Gastrocnemius medialis (tissue), 4 donors: ENCODE results near the gene KHSRP. TPM values are rescaled to one million over a fixed set of nuclear protein-coding genes. Genes with fewer than 3 reads are reported as not detected.

Experiments
- ATAC-seq, 2 donors: fragments of 150-250 bp; one replicate each; pipeline ENCODE4 v1.9.1; 2016
- DNase-seq, 2 donors: peaks; one replicate each; pipeline ENCODE4 v3.0.0-alpha.2; 2019
- H3K27ac ChIP-seq, 4 donors: fragments of 200-600 bp; sonication (generic); 1 replicate in 1 of 4; 2 replicates in 3 of 4; pipeline ENCODE4 v1.5.1; 2016 to 2018; ENCODE audit warnings: mild to moderate bottlenecking in 2 of 4, moderate library complexity in 1 of 4
- H3K27me3 ChIP-seq, 3 donors: fragments of 200-600 bp; sonication (generic) in 2 of 3; 1 replicate in 1 of 3; 2 replicates in 2 of 3; pipeline versions ENCODE4 v1.5.1 to v1.6.0; 2016 to 2019; ENCODE audit warnings: mild to moderate bottlenecking in 1 of 3, moderate library complexity in 1 of 3
- H3K36me3 ChIP-seq, 2 donors: fragments of 200-600 bp; sonication (generic) in 1 of 2; one replicate each; pipeline ENCODE4 v1.5.1; 2017 to 2018
- H3K4me1 ChIP-seq, 2 donors: fragments of 200-600 bp; sonication (generic) in 1 of 2; one replicate each; pipeline ENCODE4 v1.5.1; 2016 to 2017; ENCODE audit warnings: mild to moderate bottlenecking in 2 of 2
- H3K4me3 ChIP-seq, 4 donors: fragments of 200-600 bp; sonication (generic) in 3 of 4; 1 replicate in 1 of 4; 2 replicates in 3 of 4; pipeline ENCODE4 v1.5.1; 2016 to 2019; ENCODE audit warnings: mild to moderate bottlenecking in 2 of 4
- H3K9me3 ChIP-seq, 3 donors: fragments of 200-600 bp; sonication (generic) in 2 of 3; 1 replicate in 1 of 3; 2 replicates in 2 of 3; pipeline ENCODE4 v1.5.1; 2016 to 2019
- CTCF ChIP-seq, 5 experiments: fragments of 450-650 bp in 3 of 5; fragments of 200-600 bp in 2 of 5; sonication (generic) in 2 of 5; IDR thresholded peaks in 4 of 5; conservative IDR thresholded peaks in 1 of 5; 1 replicate in 4 of 5; 2 replicates in 1 of 5; pipeline ENCODE4 v1.5.1; 2016 to 2019; ENCODE audit warnings: antibody characterized with exemption in 5 of 5, mild to moderate bottlenecking in 3 of 5, moderate library complexity in 3 of 5
- POLR2A ChIP-seq, 2 donors: fragments of 450-650 bp; IDR thresholded peaks; one replicate each; pipeline ENCODE4 v1.6.1; 2017; ENCODE audit warnings: antibody characterized with exemption in 2 of 2, mild to moderate bottlenecking in 2 of 2, moderate library complexity in 2 of 2
- in situ Hi-C, 4 donors: fragments of 200-750 bp; cut with MboI; loops; one replicate each; pipeline versions ENCODE4 v1.15.0 to v1.8.0; 2017; ENCODE audit warnings: low sequenced_read_pairs in 4 of 4
- intact Hi-C: fragments of 100-400 bp; cut with DNase I; formaldehyde crosslinking; loops from one replicate; pipeline ENCODE4 v1.15.1; 2023; ENCODE audit warnings: low total_unique reads
- total RNA-seq, 4 donors: library from RNA; depleted of rRNA; stranded (reverse); fragments of >200 nt; gene quantifications; one replicate each; pipeline versions ENCODE4 v1.1.0 to v1.2.3, GENCODE V29; 2016

Gene KHSRP
- total RNA-seq, 4 donors from 2014 or later = 49.1 to 124 (median 85.6) TPM

- TF ChIP-seq CTCF (IDR thresholded peaks at IDR 0.05 in 4 of 5, conservative IDR thresholded peaks at IDR 0.05 in 1 of 5) (no peak), POLR2A (IDR thresholded peaks at IDR 0.05) (no peak)
- intact Hi-C loops (loop anchor here (5.0 to 10.0 kb wide), 2 partner anchors 74 to 276 kb away; partner anchors contain the start of genes GPR108, TNFSF9 and TRIP10), in situ Hi-C loops (no loop called here)
- DNase-seq = no peak
- peak overlapping the region; percentile 78 to 81 (median 80) for H3K27ac ChIP-seq
- no peak for ATAC-seq
- H3K4me1 ChIP-seq = peaks cover 5 to 14% of the 10 kb centered on the region in 2 donors
- H3K36me3 ChIP-seq = peaks cover 5 to 26% of the 10 kb centered on the region in 2 donors
- H3K4me3 ChIP-seq = peak overlapping the region; percentile 64 to 82 (median 71)
- no peaks in the 10 kb centered on the region for H3K9me3 ChIP-seq
- H3K27me3 ChIP-seq = peaks cover 3 to 8% (median 7%) of the 10 kb centered on the region in 3 donors
Observed at GRCh38 chr19:6458695-6459261, 34.2 kb upstream of the KHSRP start.

- TF ChIP-seq POLR2A (IDR thresholded peaks at IDR 0.05) (no peak), CTCF (IDR thresholded peaks at IDR 0.05 in 4 of 5, conservative IDR thresholded peaks at IDR 0.05 in 1 of 5) (no peak)
- in situ Hi-C loops = no loop called here
Observed at GRCh38 chr19:6457958-6458694, 33.5 kb upstream of the KHSRP start.

GRCh38 chr19:6455924-6456323 is 31.3 kb upstream of the KHSRP start:
- H3K36me3 ChIP-seq = peaks cover 5 to 48% of the 10 kb centered on the region in 2 donors
- in situ Hi-C loops (no loop called here), intact Hi-C loops (loop anchor here (5.0 to 10.0 kb wide), 2 partner anchors 76 to 279 kb away; partner anchors contain the start of genes GPR108, TNFSF9 and TRIP10)
- no peaks in the 10 kb centered on the region for H3K9me3 ChIP-seq
- H3K4me3 ChIP-seq = no peak overlapping the region
- no peak overlapping the region for H3K27ac ChIP-seq
- H3K4me1 ChIP-seq = peaks cover 5 to 13% of the 10 kb centered on the region in 2 donors
- ATAC-seq (no peak), DNase-seq (no peak)
- no peaks in the 10 kb centered on the region for H3K27me3 ChIP-seq
- no peak for TF ChIP-seq CTCF (IDR thresholded peaks at IDR 0.05 in 4 of 5, conservative IDR thresholded peaks at IDR 0.05 in 1 of 5)

More at GRCh38 chr19:6457958-6458694, 33.5 kb upstream of the KHSRP start:
- H3K9me3 ChIP-seq = no peaks in the 10 kb centered on the region
- peak overlapping the region in 2 of 4 donors; percentile 64 to 66 for H3K4me3 ChIP-seq
- peak overlapping the region in 3 of 4 donors; percentile 23 to 80 (median 78) for H3K27ac ChIP-seq
- peaks cover 0 to 2% (median under 1%) of the 10 kb centered on the region in 3 donors for H3K27me3 ChIP-seq
- intact Hi-C loops = loop anchor here (5.0 to 10.0 kb wide), 2 partner anchors 74 to 277 kb away; partner anchors contain the start of genes GPR108, TNFSF9 and TRIP10
- no peak for ATAC-seq
- no peak for DNase-seq
- H3K4me1 ChIP-seq = peaks cover 5 to 14% of the 10 kb centered on the region in 2 donors
- H3K36me3 ChIP-seq = peaks cover 5 to 32% of the 10 kb centered on the region in 2 donors

GRCh38 chr19:6453951-6454565 is 29.4 kb upstream of the KHSRP start:
- no peak for DNase-seq
- H3K36me3 ChIP-seq = peaks cover 5 to 48% of the 10 kb centered on the region in 2 donors
- TF ChIP-seq POLR2A (IDR thresholded peaks at IDR 0.05) (no peak), CTCF (IDR thresholded peaks at IDR 0.05 in 4 of 5, conservative IDR thresholded peaks at IDR 0.05 in 1 of 5) (no peak)
- intact Hi-C loops (loop anchor here (10.0 kb wide), 1 partner anchor 281 kb away; the partner anchor contains the start of genes GPR108 and TRIP10), in situ Hi-C loops (no loop called here)
- peaks cover 5 to 9% of the 10 kb centered on the region in 2 donors for H3K4me1 ChIP-seq
- no peak overlapping the region for H3K27ac ChIP-seq
- H3K9me3 ChIP-seq = no peaks in the 10 kb centered on the region
- H3K27me3 ChIP-seq = no peaks in the 10 kb centered on the region
- H3K4me3 ChIP-seq = no peak overlapping the region
- ATAC-seq = no peak
